ENCODE results near the gene GIPR.

The GIPR gene

DNA sequence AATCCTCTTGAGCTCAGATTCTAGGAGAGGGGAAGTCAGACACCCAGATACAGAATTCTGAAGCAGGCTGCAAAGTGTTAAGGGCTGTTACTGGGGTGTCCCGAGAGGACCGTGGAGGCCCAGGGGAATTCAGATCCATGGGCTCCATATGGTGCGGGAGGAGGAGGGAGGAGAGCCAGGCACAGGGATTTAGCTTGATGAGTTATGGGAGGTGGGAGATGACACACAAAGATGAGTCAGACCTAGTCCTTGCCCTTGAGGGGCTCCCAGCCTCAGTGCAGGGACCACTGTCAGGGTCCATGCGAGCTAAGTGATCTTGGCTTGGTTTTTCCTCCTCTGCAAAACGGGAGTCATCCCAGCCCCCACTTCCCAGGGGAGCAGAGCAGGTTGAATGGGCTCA is 14.4 kb upstream of the GIPR start:
- no peaks in the 10 kb centered on the region for H3K27me3 ChIP-seq (replicated peaks; ENCODE audit: control insufficient read depth, insufficient read depth, low read length)
- TF ChIP-seq, protein P1, sequence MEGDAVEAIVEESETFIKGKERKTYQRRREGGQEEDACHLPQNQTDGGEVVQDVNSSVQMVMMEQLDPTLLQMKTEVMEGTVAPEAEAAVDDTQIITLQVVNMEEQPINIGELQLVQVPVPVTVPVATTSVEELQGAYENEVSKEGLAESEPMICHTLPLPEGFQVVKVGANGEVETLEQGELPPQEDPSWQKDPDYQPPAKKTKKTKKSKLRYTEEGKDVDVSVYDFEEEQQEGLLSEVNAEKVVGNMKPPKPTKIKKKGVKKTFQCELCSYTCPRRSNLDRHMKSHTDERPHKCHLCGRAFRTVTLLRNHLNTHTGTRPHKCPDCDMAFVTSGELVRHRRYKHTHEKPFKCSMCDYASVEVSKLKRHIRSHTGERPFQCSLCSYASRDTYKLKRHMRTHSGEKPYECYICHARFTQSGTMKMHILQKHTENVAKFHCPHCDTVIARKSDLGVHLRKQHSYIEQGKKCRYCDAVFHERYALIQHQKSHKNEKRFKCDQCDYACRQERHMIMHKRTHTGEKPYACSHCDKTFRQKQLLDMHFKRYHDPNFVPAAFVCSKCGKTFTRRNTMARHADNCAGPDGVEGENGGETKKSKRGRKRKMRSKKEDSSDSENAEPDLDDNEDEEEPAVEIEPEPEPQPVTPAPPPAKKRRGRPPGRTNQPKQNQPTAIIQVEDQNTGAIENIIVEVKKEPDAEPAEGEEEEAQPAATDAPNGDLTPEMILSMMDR (IDR thresholded peaks at IDR 0.05; ENCODE audit: insufficient read depth, low read length, poor library complexity, severe bottlenecking) = no peak
- H3K4me3 ChIP-seq (replicated peaks; ENCODE audit: low read depth, low read length) = no peak overlapping the region
- no peak for DNase-seq (ENCODE audit: extremely low read depth, insufficient read length)
- H3K36me3 ChIP-seq (ENCODE audit: control insufficient read depth, insufficient read depth, low read length) = no peaks in the 10 kb centered on the region

DNA sequence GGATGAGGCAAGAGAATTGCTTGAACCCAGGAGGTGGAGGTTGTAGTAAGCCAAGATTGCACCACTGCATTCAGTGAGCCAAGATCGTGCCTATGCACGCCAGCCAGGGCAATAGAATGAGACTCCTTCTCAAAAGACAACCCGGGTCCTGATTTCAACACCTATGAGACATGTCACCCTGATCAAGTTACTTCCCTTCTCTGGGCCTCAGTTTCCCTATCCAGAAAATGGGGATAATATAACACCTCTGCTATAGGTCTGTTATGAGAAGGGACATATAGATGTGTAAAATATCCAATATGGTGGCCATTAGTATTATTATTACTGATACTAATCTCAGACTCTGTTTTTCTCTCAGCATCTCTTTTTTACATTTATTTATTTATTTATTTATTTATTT is 12.9 kb upstream of the GIPR start:
- Histone ChIP-seq H3K36me3 (ENCODE audit: control insufficient read depth, insufficient read depth, low read length) (no peaks in the 10 kb centered on the region), H3K4me3 (replicated peaks; ENCODE audit: low read depth, low read length) (no peak overlapping the region), H3K27me3 (replicated peaks; ENCODE audit: control insufficient read depth, insufficient read depth, low read length) (no peaks in the 10 kb centered on the region)
- TF ChIP-seq, protein P1 (IDR thresholded peaks at IDR 0.05; ENCODE audit: insufficient read depth, low read length, poor library complexity, severe bottlenecking) = no peak
- no peak for DNase-seq (ENCODE audit: extremely low read depth, insufficient read length)

DNA sequence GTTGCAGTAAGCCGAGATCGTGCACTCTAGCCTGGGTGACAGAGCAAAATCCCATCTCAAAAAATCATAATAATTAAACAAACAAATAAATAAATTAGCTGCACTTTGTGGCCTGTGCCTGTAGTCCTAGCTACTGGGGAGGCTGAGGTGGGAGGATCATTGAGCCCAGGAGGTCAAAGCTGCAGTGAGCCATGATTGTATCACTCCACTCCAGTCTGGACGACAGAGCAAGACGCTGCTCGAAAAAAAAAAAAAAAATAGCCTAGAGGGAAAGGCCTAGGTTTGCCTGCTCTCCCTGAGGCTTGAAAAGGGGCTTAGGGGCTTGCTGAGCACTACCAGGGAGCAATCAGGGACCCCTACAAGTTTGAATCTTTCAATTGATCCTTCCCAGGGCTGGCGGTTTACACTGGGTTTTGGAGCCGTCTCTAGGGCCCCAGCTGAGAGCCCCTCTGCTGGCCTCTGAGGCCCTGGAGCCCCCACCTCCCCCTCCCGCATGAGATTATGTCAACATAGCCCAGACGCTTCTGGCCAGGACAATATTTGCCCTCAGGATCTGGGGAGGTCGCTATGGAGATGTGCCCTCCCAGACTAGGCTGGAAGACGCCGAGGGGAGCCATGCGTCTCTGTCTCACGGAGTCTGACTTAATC is 10.4 kb upstream of the GIPR start:
- TF ChIP-seq, protein P1 (IDR thresholded peaks at IDR 0.05; ENCODE audit: insufficient read depth, low read length, poor library complexity, severe bottlenecking) = no peak
- no peaks in the 10 kb centered on the region for H3K27me3 ChIP-seq (replicated peaks; ENCODE audit: control insufficient read depth, insufficient read depth, low read length)
- no peak for DNase-seq (ENCODE audit: extremely low read depth, insufficient read length)
- H3K36me3 ChIP-seq (ENCODE audit: control insufficient read depth, insufficient read depth, low read length) = no peaks in the 10 kb centered on the region
- H3K4me3 ChIP-seq (replicated peaks; ENCODE audit: low read depth, low read length) = no peak overlapping the region

DNA sequence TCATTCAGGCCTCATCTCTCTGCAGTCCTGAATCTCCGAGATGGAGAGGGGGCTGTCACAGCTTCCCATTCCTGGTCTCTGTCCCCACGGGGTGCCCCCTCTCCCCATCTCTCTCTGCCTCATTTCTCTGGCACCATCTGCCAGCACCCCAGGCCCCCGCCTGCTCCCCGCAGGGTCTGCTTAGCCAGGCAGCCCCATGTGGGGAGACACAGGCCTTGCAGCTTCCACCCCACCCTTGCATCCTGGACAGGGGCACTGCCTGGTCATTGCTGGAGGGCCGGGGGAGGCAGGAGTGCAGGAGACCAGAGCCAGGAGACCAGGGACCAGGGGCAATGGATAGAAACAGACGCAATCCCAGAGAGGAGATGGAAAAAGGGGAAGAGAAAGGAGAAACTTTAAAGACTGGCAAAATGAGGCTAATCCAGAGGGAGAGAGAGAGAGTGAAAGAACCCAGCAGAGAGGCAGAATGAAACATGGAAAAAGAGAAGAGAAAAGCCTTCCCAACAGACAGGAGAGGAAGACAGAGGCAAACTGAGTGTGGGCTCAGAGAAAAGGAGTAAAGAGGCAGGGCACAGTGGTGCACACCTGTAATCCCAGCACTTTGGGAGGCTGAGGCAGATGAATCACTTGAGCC is 8.8 kb upstream of the GIPR start:
- H3K4me3 ChIP-seq (replicated peaks; ENCODE audit: low read depth, low read length) = no peak overlapping the region
- TF ChIP-seq, protein P1 (IDR thresholded peaks at IDR 0.05; ENCODE audit: insufficient read depth, low read length, poor library complexity, severe bottlenecking) = no peak
- no peaks in the 10 kb centered on the region for H3K36me3 ChIP-seq (ENCODE audit: control insufficient read depth, insufficient read depth, low read length)
- H3K27me3 ChIP-seq (replicated peaks; ENCODE audit: control insufficient read depth, insufficient read depth, low read length) = no peaks in the 10 kb centered on the region
- no peak for DNase-seq (ENCODE audit: extremely low read depth, insufficient read length)

- Histone ChIP-seq H3K4me3 (replicated peaks; ENCODE audit: low read depth, low read length) (no peak overlapping the region), H3K27me3 (replicated peaks; ENCODE audit: control insufficient read depth, insufficient read depth, low read length) (no peaks in the 10 kb centered on the region), H3K36me3 (ENCODE audit: control insufficient read depth, insufficient read depth, low read length) (no peaks in the 10 kb centered on the region)
- TF ChIP-seq, protein P1 (IDR thresholded peaks at IDR 0.05; ENCODE audit: insufficient read depth, low read length, poor library complexity, severe bottlenecking) = no peak
- DNase-seq (ENCODE audit: extremely low read depth, insufficient read length) = no peak
These were observed 7.4 kb upstream of the GIPR start for GRCh38 chr19:45660636-45661035.

All from GM06990 (cell line).